HTR-8/SVneo (cell line): ENCODE results near the gene CFAP299.
"Not testable (repeated sequence)": the region's sequence is repeated elsewhere in the genome, so short reads cannot be mapped to it uniquely, and the experiment has no call there.

Source experiments
- DNase-seq: peaks from one replicate; pipeline ENCODE4 v3.0.0; 2011; ENCODE audit warnings: low spot score, mixed read lengths; ENCODE audit not compliant: insufficient read length
- FAIRE-seq: peaks from 2 replicates; lab custom pipeline; 2011; peaks lifted over from hg19 to GRCh38; lab: Jason Lieb, UNC

CFAP299 gene

DNA sequence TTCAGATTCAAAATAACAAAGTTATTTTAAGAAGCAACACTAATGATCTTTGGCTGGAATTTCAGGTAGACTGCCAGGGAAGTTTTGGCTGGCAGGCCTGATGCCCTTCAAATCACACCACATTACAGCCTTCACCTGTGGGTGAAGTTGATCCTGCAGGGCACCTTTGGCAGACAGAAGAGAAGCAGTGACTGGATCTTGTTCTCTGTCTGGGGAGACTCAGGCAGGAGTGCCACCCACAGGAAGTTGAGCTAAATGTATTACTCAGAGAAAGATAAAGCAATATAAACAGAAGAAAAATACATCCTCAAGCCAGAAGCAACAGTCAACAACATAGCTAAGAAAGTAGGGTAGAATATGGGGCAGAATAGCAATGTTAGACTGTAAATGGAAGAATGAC, 12.8 kb upstream of the CFAP299 start:
- DNase-seq = no peak
- no peak for FAIRE-seq

DNA sequence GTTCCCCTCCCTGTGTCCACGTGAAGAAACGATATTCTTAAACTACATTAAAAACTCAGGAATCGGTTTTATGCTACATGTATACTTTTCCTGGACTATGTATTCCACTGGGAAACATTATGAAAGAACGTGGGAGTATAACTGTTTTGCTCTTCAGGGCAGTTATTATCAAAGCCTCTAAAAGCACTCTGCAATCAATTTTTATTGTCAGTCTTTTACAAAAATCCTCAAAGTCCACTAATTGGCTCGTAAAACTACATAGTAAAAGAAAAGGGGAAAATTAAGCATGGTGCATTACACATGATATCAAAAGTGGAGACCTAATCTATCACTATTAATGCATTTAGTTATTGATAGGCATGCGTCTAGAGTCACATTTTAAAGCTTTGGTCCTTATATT, 11.4 kb upstream of the CFAP299 start:
- DNase-seq (no peak), FAIRE-seq (no peak)

DNA sequence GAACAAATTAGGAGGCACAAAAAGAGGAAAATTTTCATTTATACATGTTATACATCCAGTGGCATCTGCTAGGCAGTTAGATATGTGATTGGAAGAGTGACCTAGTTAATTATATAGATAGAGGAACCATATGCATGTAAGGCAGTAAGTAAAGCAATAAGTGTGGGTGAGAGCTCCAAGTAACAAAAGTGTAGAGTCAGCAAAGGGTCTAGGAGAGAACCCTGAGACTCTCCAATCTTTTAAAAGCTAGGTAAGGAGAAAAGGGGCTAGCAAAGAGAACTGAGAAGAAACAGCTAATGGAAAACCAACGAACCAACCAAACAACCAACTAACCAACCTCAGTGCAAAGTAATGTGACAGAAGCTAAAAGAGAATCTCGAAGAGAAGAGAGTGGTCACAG, 3.8 kb upstream of the CFAP299 start:
- no peak for FAIRE-seq

DNA sequence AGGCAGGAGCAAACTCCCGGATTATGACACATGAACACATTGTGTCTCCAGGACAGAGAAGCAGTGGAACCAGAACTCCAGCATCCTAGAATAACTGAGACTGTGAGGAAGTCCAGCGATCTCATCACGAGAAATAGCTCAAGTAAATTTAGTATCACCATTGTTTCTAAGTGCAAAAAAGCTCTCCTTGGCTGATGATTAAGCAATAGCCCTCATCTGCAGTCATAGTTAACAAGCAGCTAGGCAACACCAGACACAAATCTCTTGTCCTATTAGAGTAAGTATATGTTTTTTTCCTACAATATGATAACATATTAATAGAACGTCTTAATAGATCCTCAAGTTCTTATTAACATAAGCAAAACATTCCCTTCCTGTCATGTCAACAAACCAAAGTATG, 2.4 kb upstream of the CFAP299 start:
- DNase-seq = no peak
- no peak for FAIRE-seq

More for the DNA sequence above, 3.8 kb upstream of the CFAP299 start:
- no peak for DNase-seq

DNA sequence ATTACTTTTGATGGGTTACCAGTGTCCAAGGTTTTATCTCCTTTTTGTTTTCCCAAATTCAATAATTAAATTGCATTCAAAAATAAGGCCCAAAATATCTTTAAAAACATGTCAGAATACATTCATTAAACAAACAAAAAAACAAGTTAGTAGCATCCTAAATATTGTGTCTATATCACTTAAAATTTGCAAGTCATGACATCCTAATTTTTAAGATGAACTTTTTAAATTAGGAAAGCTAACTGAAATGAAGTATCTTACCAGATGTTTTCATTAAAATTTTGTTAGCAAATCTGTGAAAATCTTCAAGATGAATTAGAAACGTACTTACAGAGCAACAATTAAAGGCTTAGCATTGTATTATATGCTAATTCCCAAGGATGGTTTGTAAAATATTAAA, 962 bp upstream of the CFAP299 start:
- DNase-seq (no peak), FAIRE-seq (no peak)

DNA sequence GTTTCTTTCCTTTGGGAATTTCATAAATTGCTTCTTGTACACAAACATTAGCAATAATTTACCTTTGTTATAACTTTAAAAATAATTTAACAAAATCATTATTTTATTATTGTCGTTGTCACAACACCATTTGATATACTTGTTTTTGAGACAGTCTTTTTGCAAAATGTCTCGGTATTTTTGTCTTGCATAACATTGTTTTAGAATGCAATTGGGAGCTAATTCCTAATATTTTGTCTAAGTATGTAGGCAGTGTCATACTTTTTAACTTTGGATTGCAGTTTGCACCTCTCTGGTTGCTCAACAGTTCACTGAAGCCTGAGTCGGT, 340 bp upstream of the CFAP299 start:
- DNase-seq = no peak

DNA sequence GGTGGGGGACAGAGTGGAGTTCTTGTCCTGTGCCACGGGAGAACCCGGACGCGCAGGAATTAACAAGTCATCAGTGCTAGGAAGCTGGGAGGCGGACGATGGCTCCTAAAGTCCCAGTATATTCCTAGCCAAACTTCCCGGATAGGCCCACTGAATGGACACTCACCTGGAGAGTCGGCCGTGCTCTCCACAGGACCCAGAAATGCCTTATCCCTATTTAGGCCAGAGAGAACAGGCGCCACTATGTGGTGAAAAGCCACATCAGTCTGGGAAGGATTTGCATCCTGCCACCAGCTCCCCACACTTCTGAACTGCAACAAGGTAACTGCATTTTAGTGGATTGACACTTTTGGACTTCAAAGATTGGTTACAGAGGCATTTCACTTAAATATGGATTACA, 1.1 kb downstream of the CFAP299 start:
- FAIRE-seq (no peak), DNase-seq (no peak)

More for the DNA sequence above, 340 bp upstream of the CFAP299 start:
- no peak for FAIRE-seq

DNA sequence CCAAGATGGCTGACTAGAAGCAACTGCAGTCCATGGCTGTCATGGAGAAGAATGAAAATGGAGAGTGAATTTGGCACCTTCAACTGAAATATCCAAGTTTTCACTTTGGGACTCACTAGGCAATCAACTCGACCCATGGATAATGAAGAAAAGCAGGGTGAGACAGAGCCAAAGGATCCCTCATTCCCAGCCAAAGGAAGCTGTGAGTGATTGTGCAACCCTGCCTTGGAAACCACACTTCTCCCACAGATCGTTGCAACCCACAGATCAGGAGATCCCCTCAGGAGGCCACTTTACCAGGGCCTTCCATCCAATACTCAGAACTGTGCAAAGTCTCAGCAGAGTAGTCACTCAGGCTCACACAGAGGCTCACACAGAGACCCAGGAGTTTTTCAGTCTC, 4.5 kb downstream of the CFAP299 start:
- FAIRE-seq = no peak
- DNase-seq = no peak

DNA sequence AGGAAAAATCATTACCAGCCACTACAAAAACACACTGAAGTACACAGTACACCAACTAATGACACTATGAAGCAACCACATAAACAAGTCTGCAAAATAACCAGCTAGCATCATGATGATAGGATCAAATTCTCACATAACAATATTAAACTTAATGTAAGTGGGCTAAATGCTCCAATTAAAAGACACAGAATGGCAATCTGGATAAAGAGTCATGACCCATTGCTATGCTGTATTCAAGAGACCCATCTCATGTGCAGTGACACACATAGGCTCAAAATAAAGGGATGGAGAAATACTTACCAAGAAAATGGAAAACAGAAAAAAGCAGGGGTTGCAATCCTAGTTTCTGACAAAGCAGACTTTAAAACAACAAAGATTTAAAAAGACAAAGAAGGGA, 7.2 kb downstream of the CFAP299 start:
- not testable (repeated sequence) for FAIRE-seq, DNase-seq

DNA sequence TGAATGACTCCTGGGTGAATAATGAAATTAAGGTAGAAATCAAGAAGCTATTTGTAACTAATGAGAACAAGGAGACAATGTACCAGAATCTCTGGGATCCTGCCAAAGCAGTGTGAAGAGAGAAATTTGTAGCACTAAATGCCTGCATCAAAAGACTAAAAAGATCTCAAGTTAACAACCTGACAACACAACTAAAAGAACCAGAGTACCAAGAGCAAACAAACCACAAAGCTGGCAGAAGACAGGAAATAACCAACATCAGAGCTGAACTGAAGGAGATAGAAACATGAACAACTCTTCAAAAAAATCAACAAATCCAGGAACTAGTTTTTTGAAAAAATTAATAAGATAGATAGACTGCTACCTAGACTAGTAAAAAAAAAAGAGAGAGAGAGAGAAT, 8.4 kb downstream of the CFAP299 start:
- DNase-seq (no peak), FAIRE-seq (no peak)

DNA sequence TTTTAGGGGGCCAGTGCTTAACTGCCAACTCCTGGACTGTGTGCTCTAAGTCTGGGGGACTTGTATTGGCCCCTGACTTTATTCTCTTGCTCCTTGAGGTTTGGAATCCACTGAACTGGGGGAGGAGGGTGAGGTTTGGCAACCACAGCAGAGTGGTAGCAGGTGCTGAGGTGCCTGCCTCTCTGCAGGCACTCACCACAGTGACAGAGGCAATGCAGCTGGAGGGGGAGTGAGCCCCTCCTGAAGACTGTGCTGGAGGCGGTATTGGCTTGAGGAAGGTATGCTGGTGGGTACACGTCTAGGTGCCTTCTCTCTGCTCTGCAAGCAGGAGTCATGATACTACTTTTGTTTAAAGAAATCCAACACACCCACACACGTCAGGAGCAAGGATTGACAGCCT, 24.6 kb downstream of the CFAP299 start:
- no peak for DNase-seq
- no peak for FAIRE-seq

DNA sequence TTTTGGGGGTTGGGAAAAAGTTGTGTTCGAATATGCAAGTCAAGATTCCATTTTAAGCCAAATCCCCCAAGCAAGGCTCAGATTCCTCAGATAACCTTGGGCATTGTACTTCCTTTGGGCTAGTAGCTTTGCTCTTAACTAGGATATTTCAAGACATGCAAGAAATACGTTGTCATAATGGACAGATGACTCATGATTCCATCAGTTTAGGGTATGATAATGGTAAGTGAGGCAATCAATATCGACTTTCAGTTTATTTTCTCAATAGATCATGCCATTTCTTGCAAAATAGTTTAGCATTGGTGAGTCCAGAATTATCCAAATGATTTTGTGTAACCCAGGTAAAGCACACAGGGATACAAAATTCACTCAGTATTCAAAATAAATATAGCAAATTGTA, 25.4 kb downstream of the CFAP299 start:
- DNase-seq = no peak
- FAIRE-seq = no peak

DNA sequence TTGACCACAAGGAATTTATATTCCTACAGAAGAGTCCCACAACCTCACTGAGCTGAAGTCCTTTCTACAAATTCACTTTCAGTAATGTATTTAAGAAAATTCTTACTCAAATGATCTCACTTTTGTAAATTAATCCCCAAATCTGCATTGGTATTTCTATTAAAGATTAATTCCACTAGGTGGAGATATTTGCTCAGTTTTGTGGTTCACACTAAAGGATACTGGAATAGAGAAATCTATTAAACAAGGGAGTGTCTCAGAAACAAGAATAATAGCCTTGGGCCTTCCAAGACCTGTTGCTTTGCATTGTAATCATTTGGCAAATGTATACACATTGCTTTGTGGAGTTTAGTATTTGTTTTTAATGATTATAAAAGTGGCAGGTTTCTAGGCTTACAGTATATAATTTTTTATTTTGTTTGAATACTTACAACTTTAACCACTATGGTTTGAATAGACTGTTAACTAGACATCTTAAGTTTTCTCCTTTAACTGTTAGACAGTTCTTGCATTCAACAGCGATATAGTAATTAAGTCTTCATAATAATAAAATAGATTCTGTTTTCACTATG, 25.9 kb downstream of the CFAP299 start:
- FAIRE-seq = no peak
- DNase-seq = no peak

DNA sequence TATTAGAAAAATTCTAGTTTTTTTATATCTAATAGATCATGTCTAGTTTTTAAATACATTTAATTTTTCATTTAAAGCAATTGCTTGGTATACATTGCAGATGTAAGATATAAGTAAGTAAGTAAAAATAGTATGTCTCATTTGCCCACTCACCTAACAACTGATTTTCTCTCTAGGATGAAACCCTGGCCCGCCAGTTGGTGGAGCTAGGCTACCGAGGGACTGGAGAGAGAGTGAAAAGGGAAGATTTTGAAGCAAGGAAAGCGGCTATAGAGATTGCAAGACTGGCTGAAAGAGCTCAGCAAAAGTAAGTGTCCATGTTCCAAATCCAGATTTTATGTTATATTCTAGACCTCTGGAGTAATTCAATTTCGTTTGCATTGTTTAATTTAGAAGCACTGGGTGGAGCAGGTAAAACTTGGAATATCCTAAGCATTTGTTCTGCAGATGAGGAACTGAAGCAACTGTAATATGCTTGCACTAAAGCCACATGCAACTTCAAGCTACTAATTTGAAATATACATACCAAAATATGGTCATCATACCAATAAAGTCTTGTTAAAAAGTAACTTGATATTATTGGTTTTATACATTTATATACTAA, 27.1 kb downstream of the CFAP299 start:
- DNase-seq = no peak
- no peak for FAIRE-seq

DNA sequence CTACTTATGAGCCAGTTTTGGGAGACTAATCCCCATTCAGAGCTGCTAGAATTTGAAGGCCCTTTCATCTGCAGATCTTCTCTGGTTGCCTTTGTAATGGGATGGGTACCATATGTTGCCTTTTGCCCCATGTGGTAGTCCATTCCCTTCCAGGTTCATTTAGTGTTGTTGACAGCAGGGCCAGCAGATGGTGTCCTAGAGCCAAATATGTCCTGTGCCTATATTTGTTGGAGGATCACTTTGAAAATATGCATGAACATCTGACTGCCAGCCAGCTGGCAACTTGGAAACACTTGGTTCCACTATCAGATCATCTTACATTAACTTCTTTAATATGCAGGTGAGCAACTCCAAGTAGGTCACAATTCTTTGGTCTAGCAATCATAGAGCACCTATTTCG, 30.4 kb downstream of the CFAP299 start:
- DNase-seq (peak; percentile 21), FAIRE-seq (no peak)

DNA sequence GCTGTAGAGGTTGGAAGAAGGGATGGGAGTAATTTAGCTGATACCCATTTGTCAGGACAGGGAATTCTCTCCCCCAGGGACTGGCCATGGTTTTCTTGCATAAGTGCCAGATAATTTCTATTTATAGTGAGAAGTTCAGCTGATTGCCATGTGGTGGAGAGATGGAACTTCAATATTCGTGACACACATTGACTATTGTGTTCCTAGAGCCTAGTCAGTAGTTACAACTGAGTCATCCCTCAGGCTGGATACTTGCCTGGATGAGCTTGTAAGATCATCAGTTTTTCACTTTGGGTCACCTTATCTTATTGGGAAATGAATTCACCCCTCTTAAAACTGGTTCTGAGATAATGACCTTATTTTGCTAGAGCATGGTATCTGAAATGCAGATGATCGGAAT, 32.2 kb downstream of the CFAP299 start:
- FAIRE-seq (no peak), DNase-seq (no peak)

DNA sequence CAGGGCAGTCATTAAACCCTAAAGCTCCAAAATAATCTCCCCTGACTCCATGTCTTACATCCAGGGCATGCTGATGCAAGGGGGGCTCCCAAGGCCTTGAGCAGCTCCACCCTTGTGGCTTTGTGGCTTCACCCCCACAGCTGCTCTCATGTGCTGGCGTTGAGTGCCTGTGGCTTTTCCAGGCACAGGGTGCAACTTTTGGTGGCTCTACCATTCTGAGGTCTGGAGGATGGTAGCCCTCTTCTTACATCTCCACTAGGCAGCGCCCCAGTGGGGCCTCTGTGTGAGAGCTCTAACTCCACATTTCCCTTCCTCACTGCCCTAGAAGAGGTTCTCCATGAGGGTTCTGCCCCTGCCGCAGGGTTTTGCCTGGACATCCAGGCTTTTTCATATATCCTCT, 35.1 kb downstream of the CFAP299 start:
- no peak for DNase-seq
- FAIRE-seq = no peak

DNA sequence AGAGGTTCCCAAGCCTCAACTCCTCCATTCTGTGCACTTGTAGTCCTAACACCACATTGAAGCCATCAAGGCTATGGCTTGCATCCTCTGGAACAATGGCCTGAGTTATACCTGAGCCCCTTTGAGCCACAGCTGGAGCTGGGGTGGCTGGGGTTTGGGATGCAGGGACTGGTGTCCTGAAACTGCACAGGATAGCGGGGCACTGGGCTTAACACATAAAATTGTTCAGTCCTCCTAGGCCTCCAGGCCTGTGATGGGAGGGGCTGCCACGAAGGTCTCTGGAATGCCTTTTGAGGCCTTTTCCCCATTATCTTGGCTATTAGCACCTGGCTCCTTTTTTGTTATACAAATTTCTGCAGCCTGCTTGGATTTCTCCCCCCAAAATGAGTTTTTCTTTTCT, 35.5 kb downstream of the CFAP299 start:
- DNase-seq (no peak), FAIRE-seq (no peak)

DNA sequence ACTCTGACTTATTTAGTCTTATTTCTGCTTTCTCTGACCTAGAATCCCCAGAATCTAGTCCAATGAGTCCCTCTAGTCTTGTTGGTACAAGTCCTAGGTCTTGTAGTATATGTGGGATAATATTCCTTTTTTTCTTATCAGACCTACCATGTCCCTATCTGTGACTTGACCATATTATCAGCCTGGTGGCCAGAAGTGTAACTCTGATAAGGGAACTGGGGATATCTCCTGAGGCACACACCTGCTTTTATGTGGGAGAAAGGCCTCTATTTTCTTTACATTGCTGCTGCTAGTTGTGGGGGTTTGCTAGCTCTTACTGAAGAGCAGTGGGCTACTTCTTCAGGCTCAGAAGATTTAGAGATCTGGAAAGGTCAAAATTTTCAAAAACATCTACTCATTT, 38.6 kb downstream of the CFAP299 start:
- DNase-seq (no peak), FAIRE-seq (no peak)

DNA sequence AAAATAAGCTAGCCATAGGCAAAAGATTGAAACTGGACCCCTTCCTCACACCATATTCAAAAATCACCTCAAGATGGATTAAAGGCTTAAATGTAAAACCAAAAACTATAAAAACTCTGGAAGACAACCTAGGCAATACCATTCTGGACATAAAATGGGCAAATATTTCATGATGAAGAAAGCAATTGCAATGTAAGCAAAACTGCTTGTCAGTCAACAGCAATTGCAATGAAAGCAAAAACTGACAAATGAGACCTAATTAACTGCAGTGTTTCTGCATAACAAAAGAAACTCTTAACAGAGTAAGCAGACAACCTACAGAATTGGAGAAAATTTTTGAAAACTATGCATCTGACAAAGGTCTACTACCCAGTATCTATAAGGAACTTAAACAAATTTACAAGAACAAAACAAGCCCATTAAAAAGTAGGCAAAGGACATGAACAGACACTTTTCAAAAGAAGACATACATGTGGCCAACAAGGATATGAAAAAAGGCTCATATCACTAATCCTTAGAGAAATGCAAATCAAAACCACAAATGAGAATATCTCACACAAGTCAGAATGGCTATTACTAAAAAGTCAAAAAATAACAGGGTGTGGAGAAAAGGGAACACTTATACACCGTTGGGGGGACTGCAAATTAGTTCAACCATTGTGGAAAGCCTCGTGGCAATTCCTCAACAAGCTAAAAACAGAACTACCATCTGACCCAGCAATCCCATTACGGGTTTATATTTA, 46.7 kb downstream of the CFAP299 start:
- no peak for FAIRE-seq
- DNase-seq = no peak

DNA sequence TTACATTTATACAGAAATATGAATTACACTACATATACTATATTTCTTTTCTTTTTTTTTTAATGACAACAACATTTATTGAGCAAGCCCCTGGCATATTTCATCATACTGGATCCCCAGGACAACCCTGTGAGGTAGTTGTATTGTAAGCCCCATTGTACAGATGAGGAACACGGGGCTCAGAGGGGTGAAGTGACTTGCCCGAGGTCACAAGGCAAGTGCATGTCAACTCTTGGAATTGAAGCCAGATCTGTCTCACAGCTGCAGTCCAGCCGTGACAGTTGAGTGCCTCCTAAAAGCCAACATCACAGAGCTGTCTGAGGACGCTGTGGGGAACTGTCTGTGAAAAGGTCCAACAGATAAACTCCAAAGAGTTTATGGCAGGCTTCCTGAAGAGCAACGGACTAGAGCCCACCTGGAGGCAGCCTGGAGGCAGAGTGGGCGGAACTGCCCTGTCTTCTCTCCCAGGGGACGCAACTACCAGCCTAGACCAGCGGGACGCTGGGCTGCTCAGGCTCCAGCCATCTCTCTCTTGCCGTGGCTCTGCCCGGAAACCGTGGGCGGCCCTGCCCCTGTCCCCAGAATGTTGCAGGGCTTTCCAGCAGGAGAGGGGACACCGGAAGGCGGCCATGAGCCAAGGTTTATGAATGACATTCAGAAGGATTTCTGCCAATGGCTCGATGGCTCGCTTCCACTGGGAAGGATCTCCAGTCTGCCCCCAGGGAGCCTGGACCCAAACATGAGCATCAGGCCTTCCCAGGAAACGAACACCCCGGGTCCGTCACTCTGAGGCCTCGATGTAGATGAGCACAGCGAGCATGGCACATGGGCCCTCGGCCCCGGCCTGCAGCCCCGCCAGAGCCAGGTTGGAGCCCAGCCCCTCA, 50.1 kb downstream of the CFAP299 start:
- no peak for DNase-seq
- FAIRE-seq = no peak
